Suppressor macrophage treated with lipopolysaccharide for 4 hours (primary cell): ENCODE results near the gene DPP3.
"Not testable (repeated sequence)": the region's sequence is repeated elsewhere in the genome, so short reads cannot be mapped to it uniquely, and the experiment has no call there.

Experiments used
- DNase-seq: peaks from one replicate; pipeline ENCODE4 v3.0.0-alpha.2; 2020

DPP3 gene

GRCh38 chr11:66539170-66539869 is 59.1 kb downstream of the DPP3 start:
- DNase-seq = no peak

GRCh38 chr11:66539870-66540213 is 59.6 kb downstream of the DPP3 start:
- DNase-seq = no peak

GRCh38 chr11:66540598-66540997 is 60.4 kb downstream of the DPP3 start:
- DNase-seq = not testable (repeated sequence)

- DNase-seq = no peak
Measured at GRCh38 chr11:66541892-66542291, 61.7 kb downstream of the DPP3 start.

GRCh38 chr11:66542362-66542761 is 62.1 kb downstream of the DPP3 start:
- DNase-seq = peak; percentile 30

- DNase-seq = peak; percentile 28
Measured at GRCh38 chr11:66543263-66544107, 63.3 kb downstream of the DPP3 start.

GRCh38 chr11:66544952-66545351 is 64.7 kb downstream of the DPP3 start:
- DNase-seq = not testable (repeated sequence)

- peak; percentile 99 for DNase-seq
Measured at GRCh38 chr11:66545701-66546367, 65.6 kb downstream of the DPP3 start, which contains the start of gene ZDHHC24. Gene ZDHHC24, minus strand, starts transcription at chr11:66546048. Its CDS starts 45 bp downstream, at chr11:66546003.

GRCh38 chr11:66546368-66546965 is 66.2 kb downstream of the DPP3 start, which contains the start of gene ACTN3:
Gene ACTN3, plus strand, starts transcription at chr11:66546903. Its CDS starts 35 bp downstream, at chr11:66546938.
- DNase-seq = no peak

- DNase-seq = no peak
Measured at GRCh38 chr11:66546966-66547661, 66.9 kb downstream of the DPP3 start.

GRCh38 chr11:66547662-66548009 is 67.4 kb downstream of the DPP3 start:
- DNase-seq = no peak

GRCh38 chr11:66548041-66548440 is 67.8 kb downstream of the DPP3 start:
- no peak for DNase-seq

GRCh38 chr11:66548774-66549630 is 68.8 kb downstream of the DPP3 start:
- DNase-seq = no peak

- DNase-seq = no peak
Measured at GRCh38 chr11:66549696-66550095, 69.5 kb downstream of the DPP3 start.

GRCh38 chr11:66550887-66551286 is 70.7 kb downstream of the DPP3 start:
- DNase-seq = no peak

GRCh38 chr11:66554602-66555001 is 74.4 kb downstream of the DPP3 start:
- DNase-seq = no peak

- DNase-seq = no peak
Measured at GRCh38 chr11:66555416-66555815, 75.2 kb downstream of the DPP3 start.

- DNase-seq = no peak
Measured at GRCh38 chr11:66556086-66556485, 75.9 kb downstream of the DPP3 start.

- DNase-seq = no peak
Measured at GRCh38 chr11:66557733-66558326, 77.6 kb downstream of the DPP3 start.
